A673 (cell line): Measurements from ENCODE around the gene OSBPL1A. TPM values are rescaled to one million over a fixed set of nuclear protein-coding genes. Genes with fewer than 3 reads are reported as not detected.

Experiments used
- BruUV-seq: library from RNA; stranded (reverse); fragments of 400-500 nt; replicated peaks from 2 replicates; lab custom pipeline; 2021; lab: Mats Ljungman, UMichigan
- CTCF ChIA-PET: fragments of 300-600 bp; sonication (Branson Sonifier 250); formaldehyde crosslinking; loops from one replicate; lab custom pipeline; 2022; ENCODE audit warnings: antibody characterized with exemption; lab: Charles Lee
- POLR2A ChIA-PET: fragments of 300-600 bp; sonication (Branson Sonifier 250); formaldehyde crosslinking; loops from one replicate; lab custom pipeline; 2022; ENCODE audit warnings: antibody characterized with exemption; ENCODE audit not compliant: low non-redundant PET; lab: Charles Lee
- DNase-seq: peaks from one replicate; pipeline ENCODE4 v3.0.0-alpha.2; 2015; ENCODE audit warnings: low spot score
- H3K27ac ChIP-seq: fragments of 200-600 bp; sonication (generic); 2 replicates; pipeline ENCODE4 v1.5.1; 2016; ENCODE audit warnings: mixed run types, low read depth, mild to moderate bottlenecking, mixed read lengths, antibody characterized with exemption, low read length; ENCODE audit not compliant: poor library complexity, severe bottlenecking
- H3K27me3 ChIP-seq: fragments of 200-600 bp; sonication (generic); replicated peaks from 2 replicates; pipeline ENCODE4 v1.6.1; 2017; ENCODE audit warnings: mixed run types, low read depth, mild to moderate bottlenecking, mixed read lengths, antibody characterized with exemption, low read length; ENCODE audit not compliant: insufficient read depth, poor library complexity
- H3K36me3 ChIP-seq: fragments of 200-600 bp; sonication (generic); 2 replicates; pipeline ENCODE4 v1.6.1; 2016; ENCODE audit warnings: mixed run types, mild to moderate bottlenecking, mixed read lengths, antibody characterized with exemption, low read length; ENCODE audit not compliant: insufficient read depth, poor library complexity, severe bottlenecking
- H3K4me1 ChIP-seq: fragments of 200-600 bp; sonication (generic); 2 replicates; pipeline ENCODE4 v1.6.1; 2017; ENCODE audit warnings: mixed run types, mild to moderate bottlenecking, mixed read lengths, antibody characterized with exemption, low read length; ENCODE audit not compliant: insufficient read depth, poor library complexity, severe bottlenecking
- H3K4me3 ChIP-seq: fragments of 200-600 bp; sonication (generic); 2 replicates; pipeline ENCODE4 v1.5.1; 2016; ENCODE audit warnings: low read depth, mixed run types, mild to moderate bottlenecking, mixed read lengths, low read length; ENCODE audit not compliant: poor library complexity, severe bottlenecking
- H3K9me3 ChIP-seq: fragments of 200-600 bp; sonication (generic); 2 replicates; pipeline ENCODE4 v1.6.1; 2016; ENCODE audit warnings: mixed run types, low read depth, mild to moderate bottlenecking, mixed read lengths, antibody characterized with exemption, low read length; ENCODE audit not compliant: poor library complexity, severe bottlenecking
- EZH2 ChIP-seq: fragments of 200-600 bp; sonication (generic); IDR thresholded peaks from 2 replicates; pipeline ENCODE4 v1.6.1; 2017; ENCODE audit warnings: borderline replicate concordance, low read depth, mild to moderate bottlenecking, mixed read lengths, antibody characterized with exemption, low read length; ENCODE audit not compliant: poor library complexity, severe bottlenecking
- intact Hi-C: fragments of 100-400 bp; cut with micrococcal nuclease; formaldehyde crosslinking; loops from one replicate; pipeline ENCODE4 v1.10.0; 2022; ENCODE audit not compliant: unreplicated experiment
- total RNA-seq: library from RNA; stranded (reverse); gene quantifications from 2 replicates; pipeline ENCODE4 v1.2.3, GENCODE V29; 2021
- TF ChIP-seq, protein P1 (sequence below): fragments of 300-800, 200-600 bp; sonication (generic); conservative IDR thresholded peaks from 2 replicates; pipeline ENCODE4 v1.5.1; 2017; ENCODE audit warnings: low read depth, mild to moderate bottlenecking, antibody characterized with exemption, low read length, moderate library complexity, mixed read lengths

Gene OSBPL1A
- total RNA-seq, 1 experiment from 2014 or later = 26.1 TPM

DNA sequence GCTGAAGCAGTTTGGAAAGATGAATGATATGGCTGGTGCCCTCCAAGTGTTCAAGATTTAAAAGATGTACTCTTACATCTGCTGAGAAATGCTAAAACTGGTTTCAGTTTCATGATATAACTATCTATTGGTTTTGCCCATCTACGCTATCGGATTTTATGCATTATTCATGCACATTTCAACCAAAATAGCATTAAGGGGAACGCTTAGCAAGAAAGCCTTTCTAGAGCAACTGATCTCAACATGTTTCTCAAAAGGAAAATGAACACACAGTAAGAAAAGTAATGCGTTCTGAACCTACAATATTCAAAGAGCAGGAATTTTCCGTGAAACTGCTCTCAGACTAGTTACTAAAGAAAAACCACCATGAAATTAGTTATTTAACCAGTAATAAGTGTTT, 164.8 kb downstream of the OSBPL1A start:
- Histone ChIP-seq H3K27me3 (no peaks in the 10 kb centered on the region), H3K27ac (no peak overlapping the region), H3K4me1 (peaks cover 21% of the 10 kb centered on the region), H3K9me3 (no peaks in the 10 kb centered on the region), H3K4me3 (no peak overlapping the region), H3K36me3 (no peaks in the 10 kb centered on the region)
- intact Hi-C loops = no loop called here
- BruUV-seq = no TSS peak
- ChIA-PET POLR2A (no interaction called here), CTCF (no interaction called here)
- TF ChIP-seq, protein P1, sequence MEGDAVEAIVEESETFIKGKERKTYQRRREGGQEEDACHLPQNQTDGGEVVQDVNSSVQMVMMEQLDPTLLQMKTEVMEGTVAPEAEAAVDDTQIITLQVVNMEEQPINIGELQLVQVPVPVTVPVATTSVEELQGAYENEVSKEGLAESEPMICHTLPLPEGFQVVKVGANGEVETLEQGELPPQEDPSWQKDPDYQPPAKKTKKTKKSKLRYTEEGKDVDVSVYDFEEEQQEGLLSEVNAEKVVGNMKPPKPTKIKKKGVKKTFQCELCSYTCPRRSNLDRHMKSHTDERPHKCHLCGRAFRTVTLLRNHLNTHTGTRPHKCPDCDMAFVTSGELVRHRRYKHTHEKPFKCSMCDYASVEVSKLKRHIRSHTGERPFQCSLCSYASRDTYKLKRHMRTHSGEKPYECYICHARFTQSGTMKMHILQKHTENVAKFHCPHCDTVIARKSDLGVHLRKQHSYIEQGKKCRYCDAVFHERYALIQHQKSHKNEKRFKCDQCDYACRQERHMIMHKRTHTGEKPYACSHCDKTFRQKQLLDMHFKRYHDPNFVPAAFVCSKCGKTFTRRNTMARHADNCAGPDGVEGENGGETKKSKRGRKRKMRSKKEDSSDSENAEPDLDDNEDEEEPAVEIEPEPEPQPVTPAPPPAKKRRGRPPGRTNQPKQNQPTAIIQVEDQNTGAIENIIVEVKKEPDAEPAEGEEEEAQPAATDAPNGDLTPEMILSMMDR = no peak
- no peak for TF ChIP-seq EZH2
- DNase-seq = no peak

DNA sequence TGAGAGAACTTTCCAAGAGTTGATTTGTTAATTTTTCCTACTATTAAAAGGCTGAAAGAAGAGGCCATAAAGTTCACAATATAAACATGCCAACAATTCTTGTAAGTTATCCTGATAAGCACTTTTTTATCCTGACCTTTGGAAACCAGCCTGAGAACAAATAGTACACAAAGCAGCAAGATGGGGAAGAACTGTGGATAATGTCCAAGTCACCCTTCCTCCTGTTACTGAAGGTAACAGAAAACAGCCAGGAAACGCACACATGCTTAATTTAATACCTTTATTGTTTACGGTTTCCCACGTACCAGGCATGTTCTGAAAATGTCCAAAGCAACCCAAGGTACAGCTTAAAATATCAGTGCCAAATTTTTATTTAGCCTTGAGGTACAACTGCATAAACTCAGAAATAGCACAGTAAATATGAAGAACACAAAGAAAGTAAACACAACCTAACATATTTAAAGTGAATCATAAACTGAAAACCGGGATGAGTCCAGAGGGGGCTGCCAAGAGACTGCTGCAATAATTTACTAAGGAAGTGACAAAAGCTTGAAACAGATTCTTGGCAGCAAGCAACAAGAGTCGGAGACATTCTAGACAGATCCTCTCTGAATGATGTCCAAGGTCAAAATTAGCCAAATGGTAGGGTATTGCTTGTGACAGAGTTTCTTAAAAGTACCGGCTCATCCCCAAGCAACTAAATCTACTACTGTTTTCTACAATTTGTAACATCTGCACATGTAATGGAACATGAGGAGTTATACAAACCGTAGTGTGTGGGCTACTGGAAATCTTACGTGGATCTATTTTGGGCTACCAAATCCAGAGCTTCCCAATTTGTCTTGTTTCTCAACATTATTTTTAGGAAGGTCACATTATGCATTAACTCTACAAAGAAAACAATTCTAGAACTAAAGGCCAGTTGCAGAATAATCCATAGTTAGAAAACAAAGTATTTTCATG, 165.6 kb downstream of the OSBPL1A start:
- H3K27ac ChIP-seq = no peak overlapping the region
- no peaks in the 10 kb centered on the region for H3K9me3 ChIP-seq
- POLR2A ChIA-PET = no interaction called here
- no peaks in the 10 kb centered on the region for H3K27me3 ChIP-seq
- intact Hi-C loops = no loop called here
- peaks cover 21% of the 10 kb centered on the region for H3K4me1 ChIP-seq
- no peak for TF ChIP-seq EZH2
- TF ChIP-seq, protein P1 = no peak
- H3K4me3 ChIP-seq = no peak overlapping the region
- no peaks in the 10 kb centered on the region for H3K36me3 ChIP-seq
- BruUV-seq = no TSS peak
- DNase-seq = peak; percentile 20
- CTCF ChIA-PET = no interaction called here

DNA sequence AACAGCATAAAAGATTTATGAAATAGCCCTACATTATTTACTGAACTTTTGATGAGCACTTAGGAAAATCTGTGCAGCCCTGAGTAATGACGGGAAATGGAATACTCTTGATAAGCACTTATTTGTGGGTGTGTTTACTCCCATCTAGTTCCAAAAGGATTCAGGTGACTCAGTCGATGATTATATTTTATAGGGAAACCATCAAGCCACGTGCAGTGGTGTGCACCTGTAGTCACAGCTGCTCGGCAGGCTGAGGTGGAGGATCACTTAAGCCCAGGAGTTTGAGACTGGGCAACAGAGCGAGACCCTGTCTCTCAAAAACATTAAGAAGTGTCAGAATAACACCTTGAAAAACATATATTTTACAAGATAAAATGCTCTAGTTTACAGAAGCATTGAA, 166.9 kb downstream of the OSBPL1A start:
- H3K9me3 ChIP-seq = no peaks in the 10 kb centered on the region
- no peak for DNase-seq
- no peaks in the 10 kb centered on the region for H3K27me3 ChIP-seq
- ChIA-PET CTCF (no interaction called here), POLR2A (no interaction called here)
- TF ChIP-seq, protein P1 = no peak
- intact Hi-C loops = no loop called here
- no peak overlapping the region for H3K27ac ChIP-seq
- H3K4me3 ChIP-seq = no peak overlapping the region
- BruUV-seq = no TSS peak
- H3K4me1 ChIP-seq = peaks cover 21% of the 10 kb centered on the region
- H3K36me3 ChIP-seq = no peaks in the 10 kb centered on the region
